HFF-Myc (cell line): Measurements from ENCODE around the gene AFAP1L2.

Experiments
- DNase-seq: peaks from one replicate; pipeline ENCODE4 v3.0.0-alpha.2; 2011; ENCODE audit warnings: low read depth; ENCODE audit errors: extremely low read depth
- H3K4me3 ChIP-seq: replicated peaks from 2 replicates; pipeline ENCODE4 v1.5.1; 2011; ENCODE audit warnings: low read depth, mild to moderate bottlenecking, control low read depth, low read length
- CTCF ChIP-seq: IDR thresholded peaks from 2 replicates; pipeline ENCODE4 v1.5.1; 2012; ENCODE audit warnings: mild to moderate bottlenecking, low read depth, low read length, control low read depth; ENCODE audit errors: missing control alignments

The AFAP1L2 gene

GRCh38 chr10:114384181-114384580, 20.1 kb downstream of the AFAP1L2 start:
- H3K4me3 ChIP-seq = no peak overlapping the region
- TF ChIP-seq CTCF = no peak
- DNase-seq = no peak

GRCh38 chr10:114380797-114381196, 23.5 kb downstream of the AFAP1L2 start:
- TF ChIP-seq CTCF = no peak
- no peak for DNase-seq
- no peak overlapping the region for H3K4me3 ChIP-seq

GRCh38 chr10:114380060-114380459, 24.2 kb downstream of the AFAP1L2 start:
- no peak overlapping the region for H3K4me3 ChIP-seq
- TF ChIP-seq CTCF = no peak
- no peak for DNase-seq

GRCh38 chr10:114379631-114380041, 24.7 kb downstream of the AFAP1L2 start:
- DNase-seq = no peak
- H3K4me3 ChIP-seq = no peak overlapping the region
- no peak for TF ChIP-seq CTCF

GRCh38 chr10:114376523-114376922, 27.8 kb downstream of the AFAP1L2 start:
- no peak overlapping the region for H3K4me3 ChIP-seq
- DNase-seq = no peak
- TF ChIP-seq CTCF = no peak

GRCh38 chr10:114375047-114375446, 29.3 kb downstream of the AFAP1L2 start:
- DNase-seq = no peak
- TF ChIP-seq CTCF = no peak

GRCh38 chr10:114374053-114374791, 30.1 kb downstream of the AFAP1L2 start:
- no peak for DNase-seq
- no peak for TF ChIP-seq CTCF
- no peak overlapping the region for H3K4me3 ChIP-seq

More at GRCh38 chr10:114375047-114375446, 29.3 kb downstream of the AFAP1L2 start:
- H3K4me3 ChIP-seq = no peak overlapping the region
